Parathyroid adenoma (tissue), 2 donors: ENCODE results near the gene FDX1.

Experiments
- H2AFZ ChIP-seq: fragments of 300-600 bp; sonication (generic); one replicate; pipeline ENCODE4 v1.7.0; 2017; ENCODE audit warnings: antibody characterized with exemption, mild to moderate bottlenecking
- H3K27ac ChIP-seq: fragments of 300-600 bp; sonication (generic); one replicate; pipeline ENCODE4 v1.7.0; 2017
- H3K27me3 ChIP-seq: fragments of 300-600 bp; sonication (generic); one replicate; pipeline ENCODE4 v1.7.0; 2017; ENCODE audit warnings: low read length; ENCODE audit not compliant: control insufficient read depth, insufficient read depth
- H3K36me3 ChIP-seq: fragments of 300-600 bp; sonication (generic); one replicate; pipeline ENCODE4 v1.7.0; 2017; ENCODE audit warnings: low read length; ENCODE audit not compliant: control insufficient read depth, insufficient read depth
- H3K4me1 ChIP-seq: fragments of 300-600 bp; sonication (generic); one replicate; pipeline ENCODE4 v1.7.0; 2017; ENCODE audit warnings: control low read depth
- H3K4me2 ChIP-seq: fragments of 300-600 bp; sonication (generic); one replicate; pipeline ENCODE4 v1.7.0; 2017; ENCODE audit warnings: low read length
- H3K4me3 ChIP-seq: fragments of 300-600 bp; sonication (generic); one replicate; pipeline ENCODE4 v1.7.0; 2017; ENCODE audit warnings: low read depth, low read length
- H3K79me2 ChIP-seq: fragments of 300-600 bp; sonication (generic); one replicate; pipeline ENCODE4 v1.7.0; 2017; ENCODE audit warnings: control low read depth
- H3K9ac ChIP-seq: fragments of 300-600 bp; sonication (generic); one replicate; pipeline ENCODE4 v1.7.0; 2017; ENCODE audit warnings: mild to moderate bottlenecking
- H3K9me3 ChIP-seq: fragments of 300-600 bp; sonication (generic); one replicate; pipeline ENCODE4 v1.7.0; 2017; ENCODE audit warnings: low read length; ENCODE audit not compliant: control insufficient read depth
- TF ChIP-seq, protein P1 (sequence below): fragments of 300-600 bp; sonication (generic); IDR thresholded peaks from one replicate; pipeline ENCODE4 v1.7.0; 2017; ENCODE audit warnings: antibody characterized with exemption, mild to moderate bottlenecking
- donor health status: primary hyperparathyroidism.

Gene FDX1

DNA sequence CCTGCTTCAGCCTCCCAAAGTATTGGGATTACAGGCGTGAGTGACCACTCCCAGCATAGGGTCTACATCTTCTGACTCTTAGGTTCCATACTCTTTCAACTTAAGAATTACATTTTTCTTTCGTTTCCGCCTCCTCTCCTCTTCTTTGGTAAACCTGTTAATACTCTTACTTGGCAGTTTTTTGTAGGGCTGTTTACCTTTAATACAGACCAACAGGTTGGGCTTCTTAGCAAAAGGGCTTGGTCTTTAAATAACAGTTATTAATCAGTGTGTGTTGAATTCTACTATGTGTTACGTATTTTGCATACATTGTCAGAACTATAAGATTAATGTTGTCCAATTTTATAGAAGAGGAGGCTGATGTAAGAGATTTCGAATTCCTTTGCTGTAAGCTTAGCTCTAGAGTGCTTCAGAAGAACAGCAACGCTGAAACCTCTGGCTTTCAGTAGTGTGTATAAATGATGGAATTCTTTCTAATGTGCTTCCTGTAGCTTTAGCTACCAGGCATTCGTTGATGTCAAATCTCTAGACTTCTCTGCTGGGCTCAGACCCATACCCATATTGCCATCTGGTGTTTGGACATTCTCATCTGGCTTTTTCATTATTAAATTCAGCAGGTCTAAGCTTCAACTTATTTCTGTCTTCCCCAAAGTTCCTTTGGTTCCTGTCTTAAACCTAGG, 3.1 kb downstream of the FDX1 start:
- H3K4me2 ChIP-seq, result no peak overlapping the region
- no peak overlapping the region for H2AFZ ChIP-seq
- H3K9ac ChIP-seq, result no peak overlapping the region
- H3K9me3 ChIP-seq, result no peaks in the 10 kb centered on the region
- no peak overlapping the region for H3K27ac ChIP-seq
- no peak overlapping the region for H3K4me3 ChIP-seq
- H3K79me2 ChIP-seq, result peaks cover 8% of the 10 kb centered on the region
- H3K27me3 ChIP-seq, result no peaks in the 10 kb centered on the region
- no peaks in the 10 kb centered on the region for H3K36me3 ChIP-seq
- no peaks in the 10 kb centered on the region for H3K4me1 ChIP-seq
- TF ChIP-seq, protein P1, sequence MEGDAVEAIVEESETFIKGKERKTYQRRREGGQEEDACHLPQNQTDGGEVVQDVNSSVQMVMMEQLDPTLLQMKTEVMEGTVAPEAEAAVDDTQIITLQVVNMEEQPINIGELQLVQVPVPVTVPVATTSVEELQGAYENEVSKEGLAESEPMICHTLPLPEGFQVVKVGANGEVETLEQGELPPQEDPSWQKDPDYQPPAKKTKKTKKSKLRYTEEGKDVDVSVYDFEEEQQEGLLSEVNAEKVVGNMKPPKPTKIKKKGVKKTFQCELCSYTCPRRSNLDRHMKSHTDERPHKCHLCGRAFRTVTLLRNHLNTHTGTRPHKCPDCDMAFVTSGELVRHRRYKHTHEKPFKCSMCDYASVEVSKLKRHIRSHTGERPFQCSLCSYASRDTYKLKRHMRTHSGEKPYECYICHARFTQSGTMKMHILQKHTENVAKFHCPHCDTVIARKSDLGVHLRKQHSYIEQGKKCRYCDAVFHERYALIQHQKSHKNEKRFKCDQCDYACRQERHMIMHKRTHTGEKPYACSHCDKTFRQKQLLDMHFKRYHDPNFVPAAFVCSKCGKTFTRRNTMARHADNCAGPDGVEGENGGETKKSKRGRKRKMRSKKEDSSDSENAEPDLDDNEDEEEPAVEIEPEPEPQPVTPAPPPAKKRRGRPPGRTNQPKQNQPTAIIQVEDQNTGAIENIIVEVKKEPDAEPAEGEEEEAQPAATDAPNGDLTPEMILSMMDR, result no peak

DNA sequence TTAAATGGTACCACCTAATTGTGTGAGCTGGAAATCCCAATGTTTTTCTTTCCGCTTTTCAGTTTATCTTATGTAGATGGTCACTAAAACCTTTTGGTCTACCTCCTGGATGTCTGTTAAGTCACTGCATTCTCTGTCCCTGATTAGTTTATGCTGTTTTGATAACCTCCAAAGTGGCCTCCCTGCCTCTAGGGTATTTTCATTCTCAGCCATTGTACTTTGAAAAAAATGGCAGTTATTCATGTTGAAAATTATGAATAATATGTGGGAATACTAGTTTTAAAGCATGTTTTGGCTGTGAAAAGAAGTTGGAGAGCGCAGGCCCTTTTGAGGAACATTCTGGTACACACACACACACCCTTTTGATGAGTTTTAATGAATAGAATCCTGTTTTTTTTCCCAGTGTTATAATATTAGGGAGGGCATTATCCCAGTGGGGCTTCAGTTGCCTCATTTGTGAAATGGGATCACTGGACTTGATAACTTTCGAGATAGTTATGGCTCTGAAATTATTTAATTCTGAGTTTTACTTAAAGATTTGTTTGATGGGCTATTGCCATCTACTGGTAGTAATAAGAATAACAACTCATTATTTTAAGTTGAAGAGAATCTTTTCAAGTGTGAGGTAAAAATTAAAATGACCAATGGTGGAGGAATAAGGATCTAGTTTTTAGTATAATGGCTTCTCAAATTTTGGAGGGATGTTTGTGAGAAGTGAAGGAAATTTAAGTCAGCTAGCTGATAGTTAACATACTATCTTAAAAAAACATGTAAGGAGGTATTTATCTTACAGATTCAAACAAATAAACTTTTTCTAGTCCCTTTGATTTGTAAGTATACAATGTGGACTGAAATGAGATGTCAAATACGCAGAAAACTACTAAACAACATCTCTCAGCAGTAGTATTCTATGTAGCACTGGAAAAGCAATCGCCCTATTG, 3.9 kb downstream of the FDX1 start:
- Histone ChIP-seq H3K79me2 (peaks cover 9% of the 10 kb centered on the region), H3K4me3 (no peak overlapping the region), H3K9ac (no peak overlapping the region), H3K9me3 (no peaks in the 10 kb centered on the region), H3K4me1 (no peaks in the 10 kb centered on the region), H3K4me2 (no peak overlapping the region), H3K27ac (no peak overlapping the region), H3K36me3 (no peaks in the 10 kb centered on the region), H3K27me3 (no peaks in the 10 kb centered on the region), H2AFZ (no peak overlapping the region)
- TF ChIP-seq, protein P1, result peak; percentile 57

DNA sequence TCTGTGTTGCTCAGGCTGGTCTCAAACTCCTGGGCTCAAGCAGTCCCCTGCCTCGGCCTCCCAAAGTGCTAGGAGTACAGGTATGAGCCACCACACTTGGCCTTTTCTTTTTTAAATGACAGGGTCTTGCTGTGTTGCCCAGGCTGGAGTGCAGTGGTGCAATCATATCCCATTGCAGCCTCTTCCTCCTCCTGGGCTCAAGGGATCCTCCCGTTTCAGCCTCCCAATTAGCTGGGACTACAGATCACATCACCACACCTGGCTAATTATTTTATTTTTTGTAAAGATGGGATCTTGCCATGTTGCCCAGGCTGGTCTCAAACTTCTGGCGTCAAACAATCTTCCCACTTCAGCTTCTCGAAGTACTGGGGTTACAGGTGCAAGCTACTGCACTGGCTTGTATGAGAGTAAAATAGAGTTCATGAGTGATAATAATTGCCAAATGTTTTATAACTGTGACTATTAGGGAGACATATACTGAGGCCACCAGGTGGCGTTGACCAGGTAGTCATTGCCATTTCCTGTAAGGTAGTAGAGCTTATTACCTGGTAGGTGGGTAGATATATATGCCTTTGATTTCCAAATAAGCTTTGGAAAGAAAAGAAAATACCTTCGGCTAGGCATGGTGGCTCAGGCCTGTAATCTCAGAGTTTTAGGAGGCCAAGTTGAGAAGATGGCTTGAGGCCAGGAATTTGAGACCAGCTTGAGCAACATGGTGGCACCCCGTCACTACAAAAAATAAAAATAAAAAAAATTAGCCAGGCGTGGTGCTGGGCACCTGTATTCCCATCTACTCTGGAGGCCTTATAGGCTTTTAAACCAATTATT, 5.4 kb downstream of the FDX1 start:
- H3K27ac ChIP-seq, result no peak overlapping the region
- H3K79me2 ChIP-seq, result peaks cover 17% of the 10 kb centered on the region
- no peaks in the 10 kb centered on the region for H3K9me3 ChIP-seq
- no peaks in the 10 kb centered on the region for H3K36me3 ChIP-seq
- TF ChIP-seq, protein P1, result no peak
- H3K4me3 ChIP-seq, result no peak overlapping the region
- H2AFZ ChIP-seq, result no peak overlapping the region
- H3K4me1 ChIP-seq, result no peaks in the 10 kb centered on the region
- no peak overlapping the region for H3K4me2 ChIP-seq
- no peak overlapping the region for H3K9ac ChIP-seq
- H3K27me3 ChIP-seq, result no peaks in the 10 kb centered on the region

DNA sequence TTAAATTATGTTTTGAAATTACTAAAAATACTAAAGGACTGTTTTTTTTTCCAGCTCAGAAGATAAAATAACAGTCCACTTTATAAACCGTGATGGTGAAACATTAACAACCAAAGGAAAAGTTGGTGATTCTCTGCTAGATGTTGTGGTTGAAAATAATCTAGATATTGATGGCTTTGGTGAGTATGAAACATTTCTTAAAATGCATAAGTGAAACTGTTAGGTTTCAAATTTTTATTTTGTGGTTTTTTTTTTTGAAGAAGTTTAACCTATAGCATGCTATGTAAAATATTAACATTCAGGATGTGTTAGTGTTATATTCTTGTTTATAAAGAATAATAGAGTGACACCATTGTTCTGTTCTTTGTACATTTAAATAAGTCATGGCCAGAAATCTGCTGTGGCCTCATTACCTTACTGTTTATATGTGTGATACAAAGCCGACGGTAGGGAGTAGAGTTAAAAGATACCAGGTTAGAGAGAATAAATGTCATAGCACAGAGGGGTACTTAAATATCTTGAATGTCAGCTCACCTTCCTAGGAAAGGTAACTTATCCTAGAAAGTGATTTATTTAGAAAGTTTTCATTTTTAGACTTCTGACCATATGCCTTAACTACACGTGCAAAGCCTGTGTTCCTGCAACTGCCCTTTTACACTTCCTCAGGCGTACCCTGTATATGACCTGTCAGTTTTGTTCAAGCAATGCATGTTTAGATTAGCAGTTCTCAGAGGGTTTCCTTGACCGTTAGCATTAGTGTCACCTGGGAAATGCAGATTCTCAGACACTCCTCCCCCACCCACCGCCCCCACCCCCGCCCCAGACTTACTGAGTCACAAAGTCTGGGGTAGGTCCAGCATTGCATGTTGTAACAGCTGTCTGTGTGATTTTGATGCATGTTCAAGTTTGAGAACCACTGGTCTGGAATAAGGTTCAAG, 6.3 kb downstream of the FDX1 start:
- no peak overlapping the region for H3K4me3 ChIP-seq
- H3K79me2 ChIP-seq, result peaks cover 15% of the 10 kb centered on the region
- TF ChIP-seq, protein P1, result no peak
- H3K27me3 ChIP-seq, result no peaks in the 10 kb centered on the region
- H3K27ac ChIP-seq, result no peak overlapping the region
- no peaks in the 10 kb centered on the region for H3K9me3 ChIP-seq
- H3K4me1 ChIP-seq, result no peaks in the 10 kb centered on the region
- H3K9ac ChIP-seq, result no peak overlapping the region
- H3K36me3 ChIP-seq, result no peaks in the 10 kb centered on the region
- H2AFZ ChIP-seq, result no peak overlapping the region
- no peak overlapping the region for H3K4me2 ChIP-seq
